LNCAP (cell line): ENCODE measurements around the gene RNF182.

ENCODE experiments used
- TF ChIP-seq, protein P1 (sequence below): fragments of 450-650 bp; IDR thresholded peaks from 2 replicates; pipeline ENCODE4 v1.5.1; 2017; ENCODE audit warnings: mild to moderate bottlenecking

Gene RNF182

DNA sequence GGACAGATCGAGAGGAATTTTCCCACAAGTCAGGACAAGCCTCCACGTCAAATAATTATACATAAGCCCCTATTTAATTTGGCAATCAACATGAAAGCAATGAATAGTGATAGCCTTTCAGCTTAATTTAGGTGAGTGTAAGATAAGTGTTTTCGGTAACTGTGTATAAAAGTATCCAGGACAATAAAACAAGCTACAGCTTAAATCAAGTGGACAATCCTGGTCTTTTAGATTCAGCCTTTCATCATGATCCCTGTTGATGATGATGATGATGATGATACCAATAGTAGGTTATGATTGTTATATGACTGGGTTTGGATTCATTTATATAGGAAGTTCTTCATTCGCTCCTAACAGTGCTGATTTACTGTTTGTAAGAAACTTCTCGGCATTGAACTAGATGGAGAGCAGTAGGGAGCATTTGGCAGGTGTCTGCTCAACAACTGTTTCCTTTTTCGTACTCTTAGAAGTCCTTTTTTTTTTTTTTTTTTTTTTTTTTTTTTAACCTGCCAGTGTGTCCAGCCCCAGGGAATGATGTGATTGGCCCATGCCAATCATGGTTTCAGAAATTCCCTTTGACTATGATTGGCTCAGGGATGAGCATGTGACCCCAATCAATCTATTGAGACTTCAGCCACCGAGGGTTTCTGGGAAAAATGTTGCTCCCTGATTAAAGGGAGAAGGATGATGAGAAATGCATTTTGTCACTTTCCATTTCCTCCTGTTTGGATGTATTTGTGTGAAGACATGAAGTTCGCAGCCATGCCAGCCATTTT lies 11.3 kb upstream of the RNF182 start:
- TF ChIP-seq, protein P1, sequence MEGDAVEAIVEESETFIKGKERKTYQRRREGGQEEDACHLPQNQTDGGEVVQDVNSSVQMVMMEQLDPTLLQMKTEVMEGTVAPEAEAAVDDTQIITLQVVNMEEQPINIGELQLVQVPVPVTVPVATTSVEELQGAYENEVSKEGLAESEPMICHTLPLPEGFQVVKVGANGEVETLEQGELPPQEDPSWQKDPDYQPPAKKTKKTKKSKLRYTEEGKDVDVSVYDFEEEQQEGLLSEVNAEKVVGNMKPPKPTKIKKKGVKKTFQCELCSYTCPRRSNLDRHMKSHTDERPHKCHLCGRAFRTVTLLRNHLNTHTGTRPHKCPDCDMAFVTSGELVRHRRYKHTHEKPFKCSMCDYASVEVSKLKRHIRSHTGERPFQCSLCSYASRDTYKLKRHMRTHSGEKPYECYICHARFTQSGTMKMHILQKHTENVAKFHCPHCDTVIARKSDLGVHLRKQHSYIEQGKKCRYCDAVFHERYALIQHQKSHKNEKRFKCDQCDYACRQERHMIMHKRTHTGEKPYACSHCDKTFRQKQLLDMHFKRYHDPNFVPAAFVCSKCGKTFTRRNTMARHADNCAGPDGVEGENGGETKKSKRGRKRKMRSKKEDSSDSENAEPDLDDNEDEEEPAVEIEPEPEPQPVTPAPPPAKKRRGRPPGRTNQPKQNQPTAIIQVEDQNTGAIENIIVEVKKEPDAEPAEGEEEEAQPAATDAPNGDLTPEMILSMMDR, result no peak

- TF ChIP-seq, protein P1, result no peak
Measured at GRCh38 chr6:13914351-13914750, 10.4 kb upstream of the RNF182 start.

GRCh38 chr6:13915561-13916229 lies 9.1 kb upstream of the RNF182 start:
- TF ChIP-seq, protein P1, result no peak

GRCh38 chr6:13916230-13916944 lies 8.4 kb upstream of the RNF182 start:
- TF ChIP-seq, protein P1, result no peak

GRCh38 chr6:13917141-13917540 lies 7.6 kb upstream of the RNF182 start:
- TF ChIP-seq, protein P1, result no peak

DNA sequence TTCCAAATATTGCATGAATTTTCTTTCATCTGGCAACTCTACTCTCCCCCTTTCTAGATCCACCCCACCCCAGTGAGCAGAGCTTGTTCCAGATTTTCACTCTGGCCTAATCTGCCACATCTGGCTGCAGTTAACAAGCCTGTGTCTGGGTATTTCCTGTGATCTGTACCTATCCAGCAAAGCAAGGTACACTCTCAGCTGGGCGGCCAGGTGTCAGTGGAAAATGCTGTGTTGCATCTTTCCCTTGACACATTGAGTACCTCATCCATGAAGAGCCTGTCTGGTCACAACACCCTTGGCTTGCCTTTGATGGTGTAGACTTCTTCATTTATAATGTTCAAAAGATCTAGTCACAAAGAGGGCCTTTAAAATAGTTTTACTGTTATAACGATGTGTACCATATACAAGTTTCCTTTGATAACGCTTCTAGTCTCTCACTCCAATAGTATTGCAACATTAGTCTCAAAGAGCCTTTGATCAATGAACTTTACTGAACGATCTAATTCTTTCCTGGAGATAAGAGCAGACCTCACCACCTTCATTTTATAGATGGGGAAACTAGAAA lies 6.0 kb upstream of the RNF182 start:
- TF ChIP-seq, protein P1, result no peak

DNA sequence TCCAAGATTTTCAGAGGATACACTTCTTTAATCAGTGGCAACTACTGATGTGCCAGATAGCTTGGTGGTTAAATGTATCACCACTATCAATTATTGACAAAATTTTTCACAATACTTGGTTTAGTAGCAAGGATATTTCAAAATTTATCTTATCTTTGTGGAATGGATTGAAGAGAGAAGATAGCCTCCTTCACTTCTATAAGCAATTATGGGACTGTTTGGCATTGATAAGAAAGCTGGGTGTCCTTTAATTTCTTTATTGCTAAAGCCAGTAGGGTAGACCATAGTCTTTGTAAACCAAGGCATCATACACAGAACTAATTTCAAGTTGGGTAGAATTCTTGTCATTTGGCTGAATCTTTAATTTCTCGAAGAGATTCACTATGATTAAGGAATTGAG lies 4.9 kb upstream of the RNF182 start:
- TF ChIP-seq, protein P1, result no peak
